NB4 (cell line): ENCODE data around the gene GEN1.

Experiments
- DNase-seq: peaks from one replicate; pipeline ENCODE4 v3.0.0; 2010; ENCODE audit warnings: low read depth
- H3K4me3 ChIP-seq: one replicate; pipeline ENCODE4 v1.5.1; 2011; ENCODE audit warnings: mild to moderate bottlenecking, low read depth, low read length, moderate library complexity
- MAX ChIP-seq: IDR thresholded peaks from 2 replicates; pipeline ENCODE4 v1.6.1; 2011; ENCODE audit warnings: low read depth, low read length
- MYC ChIP-seq: IDR thresholded peaks from 2 replicates; pipeline ENCODE4 v1.6.1; 2011; ENCODE audit warnings: low read depth, low read length
- POLR2A ChIP-seq: IDR thresholded peaks from 2 replicates; pipeline ENCODE4 v1.6.1; 2011; ENCODE audit warnings: mild to moderate bottlenecking; ENCODE audit not compliant: insufficient read length; ENCODE audit errors: extremely low read depth
- TF ChIP-seq, protein P1 (sequence below): IDR thresholded peaks from one replicate; pipeline ENCODE4 v1.5.1; 2012; ENCODE audit warnings: low read depth, low read length

Gene GEN1

DNA sequence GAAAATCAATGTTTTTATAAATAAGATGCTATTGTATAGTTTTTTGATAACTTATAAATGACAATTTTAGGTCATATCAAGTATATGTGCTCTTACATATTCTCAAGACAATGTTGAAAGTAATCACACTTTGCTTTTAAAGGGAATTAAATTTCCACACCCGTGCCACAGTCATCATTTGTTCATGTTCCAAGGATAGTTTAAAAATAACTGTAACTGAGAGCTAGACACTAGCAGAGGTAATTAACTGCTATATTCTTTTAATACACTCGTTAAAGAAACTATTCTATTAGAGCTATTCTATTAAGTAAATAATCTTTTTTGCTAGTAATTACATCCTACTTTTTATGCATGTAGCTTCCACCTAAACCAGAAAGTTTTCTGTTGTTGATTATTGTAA lies 18.0 kb downstream of the GEN1 start:
- no peak for DNase-seq
- no peak overlapping the region for H3K4me3 ChIP-seq
- no peak for TF ChIP-seq MYC
- TF ChIP-seq POLR2A: no peak

DNA sequence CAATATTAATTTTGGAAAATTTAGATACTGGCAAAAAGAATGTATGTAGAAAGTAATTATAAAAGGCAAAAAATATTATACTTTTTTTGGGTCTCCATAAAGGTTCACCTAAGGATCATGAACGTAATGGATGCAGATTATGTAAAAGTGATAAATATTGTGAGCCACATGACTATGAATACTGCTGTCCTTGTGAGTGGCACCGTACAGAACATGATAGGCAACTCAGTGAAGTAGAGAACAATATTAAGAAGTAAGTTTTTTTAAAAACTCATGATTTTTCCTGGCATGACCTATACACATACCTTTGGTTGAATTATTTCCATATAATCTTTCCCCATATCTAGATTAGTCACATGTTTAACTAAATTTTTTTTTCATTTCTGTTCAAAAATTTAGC lies 18.6 kb downstream of the GEN1 start:
- TF ChIP-seq MAX: no peak
- TF ChIP-seq, protein P1, sequence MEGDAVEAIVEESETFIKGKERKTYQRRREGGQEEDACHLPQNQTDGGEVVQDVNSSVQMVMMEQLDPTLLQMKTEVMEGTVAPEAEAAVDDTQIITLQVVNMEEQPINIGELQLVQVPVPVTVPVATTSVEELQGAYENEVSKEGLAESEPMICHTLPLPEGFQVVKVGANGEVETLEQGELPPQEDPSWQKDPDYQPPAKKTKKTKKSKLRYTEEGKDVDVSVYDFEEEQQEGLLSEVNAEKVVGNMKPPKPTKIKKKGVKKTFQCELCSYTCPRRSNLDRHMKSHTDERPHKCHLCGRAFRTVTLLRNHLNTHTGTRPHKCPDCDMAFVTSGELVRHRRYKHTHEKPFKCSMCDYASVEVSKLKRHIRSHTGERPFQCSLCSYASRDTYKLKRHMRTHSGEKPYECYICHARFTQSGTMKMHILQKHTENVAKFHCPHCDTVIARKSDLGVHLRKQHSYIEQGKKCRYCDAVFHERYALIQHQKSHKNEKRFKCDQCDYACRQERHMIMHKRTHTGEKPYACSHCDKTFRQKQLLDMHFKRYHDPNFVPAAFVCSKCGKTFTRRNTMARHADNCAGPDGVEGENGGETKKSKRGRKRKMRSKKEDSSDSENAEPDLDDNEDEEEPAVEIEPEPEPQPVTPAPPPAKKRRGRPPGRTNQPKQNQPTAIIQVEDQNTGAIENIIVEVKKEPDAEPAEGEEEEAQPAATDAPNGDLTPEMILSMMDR: no peak
- no peak for TF ChIP-seq MYC
- H3K4me3 ChIP-seq: no peak overlapping the region
- DNase-seq: no peak

GRCh38 chr2:17780546-17780945 lies 26.6 kb downstream of the GEN1 start:
- no peak overlapping the region for H3K4me3 ChIP-seq
- no peak for TF ChIP-seq POLR2A
- TF ChIP-seq, protein P1: no peak
- TF ChIP-seq MYC: no peak
- DNase-seq: no peak

GRCh38 chr2:17781482-17781881 lies 27.5 kb downstream of the GEN1 start:
- no peak for DNase-seq
- H3K4me3 ChIP-seq: no peak overlapping the region
- TF ChIP-seq, protein P1: no peak
- TF ChIP-seq MAX (no peak), POLR2A (no peak), MYC (no peak)

DNA sequence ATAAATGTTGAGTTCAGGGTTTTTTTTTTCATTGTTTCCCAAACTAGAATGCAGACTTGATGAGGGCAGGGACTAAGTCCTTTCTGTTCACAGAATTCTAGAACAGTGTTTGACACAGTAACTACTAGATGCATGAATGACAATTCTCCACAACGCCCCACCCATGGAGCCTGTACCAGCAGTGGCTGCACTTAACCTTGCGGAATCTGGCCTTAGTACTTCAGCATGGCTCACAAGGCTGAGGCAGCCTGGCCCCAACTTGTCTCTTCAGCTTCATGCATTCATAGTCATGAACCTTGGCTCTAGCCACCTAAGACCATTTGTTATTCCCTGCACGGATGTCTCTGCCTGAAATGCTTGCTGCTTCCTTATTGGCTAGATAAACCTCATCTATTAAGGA lies 32.8 kb downstream of the GEN1 start:
- no peak for DNase-seq
- no peak overlapping the region for H3K4me3 ChIP-seq
- TF ChIP-seq, protein P1: no peak
- no peak for TF ChIP-seq MAX
- TF ChIP-seq POLR2A: no peak
- TF ChIP-seq MYC: no peak

DNA sequence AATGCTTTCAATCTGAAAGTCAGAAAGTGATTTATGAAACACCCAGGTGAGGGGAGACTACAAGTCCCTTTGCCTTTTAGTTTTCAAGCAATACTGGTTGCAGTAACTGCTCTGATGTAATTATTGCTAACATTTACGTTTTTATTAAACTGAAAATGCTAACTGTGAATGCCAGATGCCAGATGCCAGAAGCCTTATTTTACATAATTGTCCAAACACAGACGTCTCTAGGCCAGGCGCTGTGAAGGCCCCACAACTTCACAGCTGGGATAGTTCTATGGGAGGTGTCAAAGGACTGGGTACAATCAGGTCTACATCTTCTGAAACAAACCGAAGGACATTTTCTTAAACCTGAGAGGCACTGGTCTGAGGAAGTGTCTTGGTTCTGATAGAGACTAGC lies 34.8 kb downstream of the GEN1 start:
- H3K4me3 ChIP-seq: no peak overlapping the region
- TF ChIP-seq MAX: no peak
- TF ChIP-seq, protein P1: no peak
- TF ChIP-seq MYC: no peak
- no peak for TF ChIP-seq POLR2A
- no peak for DNase-seq
